H1 (cell line): ENCODE measurements around the gene APH1B. TPM values are rescaled to one million over a fixed set of nuclear protein-coding genes. Genes with fewer than 3 reads are reported as not detected.
"Not testable (repeated sequence)": the region's sequence is repeated elsewhere in the genome, so short reads cannot be mapped to it uniquely, and the experiment has no call there.

Experiments used
- CTCF ChIA-PET: fragments of 300-600 bp; sonication (Branson Sonifier 250); formaldehyde crosslinking; loops from one replicate; lab custom pipeline; 2021; ENCODE audit not compliant: partially characterized antibody; lab: Charles Lee
- POLR2A ChIA-PET: fragments of 300-600 bp; sonication (Branson Sonifier 250); formaldehyde crosslinking; loops from one replicate; lab custom pipeline; 2021; ENCODE audit warnings: inconsistent platforms; ENCODE audit not compliant: partially characterized antibody; lab: Charles Lee
- DNase-seq, 2 experiments: peaks; one replicate each; pipeline versions ENCODE4 v3.0.0 to v3.0.0-alpha.2; 2010 to 2022; ENCODE audit warnings: low spot score in 2 of 2, low read depth in 1 of 2, mixed read lengths in 1 of 2
- FAIRE-seq: peaks from 2 replicates; lab custom pipeline; 2011; peaks lifted over from hg19 to GRCh38; lab: Jason Lieb, UNC
- H2AFZ ChIP-seq: 2 replicates; pipeline ENCODE4 v1.8.1; 2012; ENCODE audit warnings: low read length, inconsistent platforms
- H2AK5ac ChIP-seq: 2 replicates; pipeline ENCODE4 v1.6.1; 2013; ENCODE audit warnings: low read depth, low read length
- H2BK120ac ChIP-seq: replicated peaks from 2 replicates; pipeline ENCODE3; 2013; ENCODE audit warnings: low read depth, low read length, inconsistent platforms
- H2BK12ac ChIP-seq: 2 replicates; pipeline ENCODE4 v1.6.1; 2013; ENCODE audit warnings: low read depth, low read length
- H2BK15ac ChIP-seq: 2 replicates; pipeline ENCODE4 v1.6.1; 2013; ENCODE audit warnings: low read length
- H2BK20ac ChIP-seq: 2 replicates; pipeline ENCODE4 v1.6.1; 2013; ENCODE audit warnings: low read length
- H2BK5ac ChIP-seq: 2 replicates; pipeline ENCODE4 v1.6.1; 2013; ENCODE audit warnings: low read depth, low read length
- H3K14ac ChIP-seq: 2 replicates; pipeline ENCODE4 v1.6.1; 2013; ENCODE audit warnings: inconsistent platforms; ENCODE audit not compliant: insufficient read length
- H3K18ac ChIP-seq: 2 replicates; pipeline ENCODE4 v1.6.1; 2013; ENCODE audit warnings: low read length; ENCODE audit errors: extremely low read depth
- H3K23ac ChIP-seq: 2 replicates; pipeline ENCODE4 v1.6.1; 2013; ENCODE audit warnings: inconsistent platforms; ENCODE audit not compliant: insufficient read length
- H3K23me2 ChIP-seq: 2 replicates; pipeline ENCODE4 v1.6.1; 2013; ENCODE audit warnings: low read depth, low read length
- H3K27ac ChIP-seq: 2 replicates; pipeline ENCODE4 v1.6.1; 2011; ENCODE audit warnings: low read depth, low read length, inconsistent platforms
- H3K27me3 ChIP-seq, 4 experiments: replicated peaks in 1 of 4; 1 replicate in 1 of 4; 2 replicates in 3 of 4; pipeline versions ENCODE4 v1.6.1 to v1.8.1; 2011 to 2013; ENCODE audit warnings: low read length in 3 of 4, mild to moderate bottlenecking in 3 of 4, inconsistent platforms in 2 of 4, mixed read lengths in 2 of 4, moderate library complexity in 1 of 4; ENCODE audit not compliant: control insufficient read depth in 3 of 4, insufficient read depth in 3 of 4; ENCODE audit errors: extremely low read depth in 1 of 4
- H3K36me3 ChIP-seq, 4 experiments: 2 replicates each; pipeline versions ENCODE4 v1.6.1 to v1.8.1; 2011 to 2013; ENCODE audit warnings: mild to moderate bottlenecking in 4 of 4, low read length in 3 of 4, moderate library complexity in 2 of 4, control low read depth in 1 of 4, inconsistent platforms in 1 of 4; ENCODE audit not compliant: insufficient read depth in 4 of 4, control insufficient read depth in 2 of 4
- H3K4ac ChIP-seq: replicated peaks from 2 replicates; pipeline ENCODE3; 2013; ENCODE audit warnings: low read length, low read depth, mixed read lengths, inconsistent platforms; ENCODE audit not compliant: insufficient read length
- H3K4me1 ChIP-seq, 4 experiments: replicated peaks in 1 of 4; 1 replicate in 1 of 4; 2 replicates in 3 of 4; pipeline versions ENCODE4 v1.6.1 to v1.8.1; 2011 to 2013; ENCODE audit warnings: low read length in 3 of 4, inconsistent platforms in 2 of 4, mixed read lengths in 1 of 4; ENCODE audit not compliant: insufficient read depth in 4 of 4, control insufficient read depth in 3 of 4
- H3K4me2 ChIP-seq, 2 experiments: 2 replicates each; pipeline versions ENCODE4 v1.6.1 to v1.8.1; 2011 to 2013; ENCODE audit warnings: low read depth in 2 of 2, low read length in 2 of 2, control low read depth in 1 of 2, inconsistent platforms in 1 of 2, mild to moderate bottlenecking in 1 of 2; ENCODE audit not compliant: insufficient read depth in 1 of 2
- H3K4me3 ChIP-seq, 4 experiments: fragments of 200-600, 300-600 bp in 1 of 4; sonication (generic), shearing (Covaris generic), sonication (Bioruptor Twin) in 1 of 4; 2 replicates each; pipeline versions ENCODE4 v1.5.1 to v1.8.1; 2011 to 2016; ENCODE audit warnings: low read length in 4 of 4, low read depth in 3 of 4, control low read depth in 2 of 4, inconsistent platforms in 2 of 4, mild to moderate bottlenecking in 2 of 4, mixed read lengths in 1 of 4, moderate library complexity in 1 of 4; ENCODE audit not compliant: insufficient read depth in 2 of 4; ENCODE audit errors: extremely low read depth in 1 of 4
- H3K56ac ChIP-seq: replicated peaks from 2 replicates; pipeline ENCODE3; 2013; ENCODE audit warnings: low read depth, mild to moderate bottlenecking, mixed read lengths, low read length, inconsistent platforms; ENCODE audit not compliant: insufficient read length
- H3K79me1 ChIP-seq: 2 replicates; pipeline ENCODE4 v1.6.1; 2013; ENCODE audit warnings: low read depth, low read length, control low read depth
- H3K79me2 ChIP-seq, 2 experiments: 2 replicates each; pipeline versions ENCODE4 v1.6.1 to v1.8.1; 2012 to 2013; ENCODE audit warnings: low read length in 2 of 2, mild to moderate bottlenecking in 2 of 2, inconsistent platforms in 1 of 2; ENCODE audit not compliant: insufficient read depth in 2 of 2, control insufficient read depth in 1 of 2
- H3K9ac ChIP-seq, 4 experiments: replicated peaks in 1 of 4; 1 replicate in 1 of 4; 2 replicates in 3 of 4; pipeline versions ENCODE4 v1.6.1 to v1.8.1; 2011 to 2013; ENCODE audit warnings: low read depth in 3 of 4, low read length in 3 of 4, control low read depth in 2 of 4, mild to moderate bottlenecking in 2 of 4, moderate library complexity in 2 of 4, inconsistent platforms in 1 of 4; ENCODE audit errors: extremely low read depth in 1 of 4
- H3K9me3 ChIP-seq, 2 experiments: 2 replicates each; pipeline versions ENCODE4 v1.6.1 to v1.8.1; 2012 to 2013; ENCODE audit warnings: mild to moderate bottlenecking in 2 of 2, moderate library complexity in 2 of 2, control low read depth in 1 of 2, inconsistent platforms in 1 of 2, low read depth in 1 of 2, low read length in 1 of 2, mixed read lengths in 1 of 2; ENCODE audit not compliant: insufficient read depth in 2 of 2
- H4K20me1 ChIP-seq, 2 experiments: replicated peaks in 1 of 2; 2 replicates each; pipeline versions ENCODE3 to v1.8.1; 2011 to 2013; ENCODE audit warnings: inconsistent platforms in 2 of 2, low read length in 2 of 2, mild to moderate bottlenecking in 1 of 2; ENCODE audit not compliant: insufficient read depth in 2 of 2, control insufficient read depth in 1 of 2
- H4K5ac ChIP-seq: 2 replicates; pipeline ENCODE4 v1.6.1; 2013; ENCODE audit warnings: low read length, low read depth, mixed read lengths, inconsistent platforms; ENCODE audit not compliant: insufficient read length
- H4K8ac ChIP-seq: 2 replicates; pipeline ENCODE4 v1.8.0; 2013; ENCODE audit warnings: mild to moderate bottlenecking, moderate library complexity, low read length, inconsistent platforms; ENCODE audit not compliant: insufficient read depth; ENCODE audit errors: extremely low read depth
- H4K91ac ChIP-seq: replicated peaks from 2 replicates; pipeline ENCODE3; 2013; ENCODE audit warnings: low read length, mixed read lengths, inconsistent platforms; ENCODE audit not compliant: insufficient read length
- FOSL1 ChIP-seq: IDR thresholded peaks from 2 replicates; pipeline ENCODE4 v1.6.1; 2011; ENCODE audit warnings: mild to moderate bottlenecking, low read depth, low read length, moderate library complexity; ENCODE audit not compliant: insufficient read depth
- GABPA ChIP-seq: IDR thresholded peaks from 2 replicates; pipeline ENCODE4 v1.6.1; 2011; ENCODE audit warnings: mild to moderate bottlenecking, low read length, moderate library complexity, borderline replicate concordance; ENCODE audit not compliant: insufficient read depth
- SP4 ChIP-seq: IDR thresholded peaks from 2 replicates; pipeline ENCODE4 v1.6.1; 2012; ENCODE audit warnings: low read length, inconsistent platforms
- SUZ12 ChIP-seq: fragments of 200-600 bp; sonication (generic); IDR thresholded peaks from 2 replicates; pipeline ENCODE4 v1.6.1; 2012; ENCODE audit warnings: mild to moderate bottlenecking, inconsistent platforms, low read length, moderate library complexity, mixed read lengths
- TEAD4 ChIP-seq: IDR thresholded peaks from 2 replicates; pipeline ENCODE4 v1.6.1; 2012; ENCODE audit warnings: low read depth, low read length, inconsistent platforms, mixed read lengths
- USF2 ChIP-seq: IDR thresholded peaks from 2 replicates; pipeline ENCODE4 v1.6.1; 2011; ENCODE audit warnings: low read length, improper control_type of control experiment
- WGBS, 2 experiments: shearing (Covaris generic) in 1 of 2; methylation state at CpG; one replicate each; pipeline versions ENCODE4 v1.1.6 to v1.1.7; 2013 to 2015; ENCODE audit warnings: low lambda C conversion rate in 2 of 2, mixed read lengths in 2 of 2, inconsistent platforms in 1 of 2, low coverage in 1 of 2, missing lambda C conversion rate in 1 of 2; ENCODE audit not compliant: insufficient replicate concordance in 2 of 2, insufficient coverage in 1 of 2, insufficient read length in 1 of 2; ENCODE audit errors: extremely low coverage in 1 of 2, missing lambda C conversion rate in 1 of 2; 5-methylcytosine and 5-hydroxymethylcytosine counted together
- polyA plus RNA-seq, 7 experiments: library from polyadenylated mRNA; depleted of rRNA in 3 of 7; stranded (reverse) in 5 of 7; unstranded in 2 of 7; fragments of >200 nt in 5 of 7; fragments of 200-250 nt in 2 of 7; gene quantifications; 1 replicate in 5 of 7; 2 replicates in 1 of 7; 4 replicates in 1 of 7; pipeline versions ENCODE4 v1.2.1 to v1.2.3, GENCODE V29; 2011 to 2013; ENCODE audit warnings: missing spikeins in 2 of 7, mixed read lengths in 2 of 7
- total RNA-seq: library from RNA; stranded (reverse); fragmentation: NEBNext Ultra II Directional; extraction: Animal tissue kit (Norgen Biotek cat#: 25700); gene quantifications from 2 replicates; pipeline ENCODE4 v1.2.1, GENCODE V29; 2021

Gene APH1B
- total and polyA plus RNA-seq, 2 of the 8 experiments (the other 6 are each of a cell fraction or from before 2014, with no cell fraction given), result 11.5 to 22.9 TPM

GRCh38 chr15:63319065-63319464 lies 41.7 kb downstream of the APH1B start (continued):
- TF ChIP-seq FOSL1, result no peak
- TF ChIP-seq USF2, result no peak
- TF ChIP-seq SP4, result no peak
- TF ChIP-seq SUZ12, result no peak
- TF ChIP-seq TEAD4, result no peak
- no peak for TF ChIP-seq GABPA

- FAIRE-seq, H3K9ac ChIP-seq, H3K4me3 ChIP-seq, H3K23ac ChIP-seq, H3K79me1 ChIP-seq, H3K27me3 ChIP-seq, H3K9me3 ChIP-seq, H3K23me2 ChIP-seq, H2BK120ac ChIP-seq, H4K8ac ChIP-seq, H3K56ac ChIP-seq, H2BK15ac ChIP-seq, H3K4me2 ChIP-seq, H2AK5ac ChIP-seq, H4K5ac ChIP-seq, DNase-seq, H3K27ac ChIP-seq, H2AFZ ChIP-seq, H4K20me1 ChIP-seq, H3K36me3 ChIP-seq, H3K14ac ChIP-seq, H4K91ac ChIP-seq, H3K4ac ChIP-seq, H2BK20ac ChIP-seq, POLR2A ChIA-PET, H2BK12ac ChIP-seq, H3K79me2 ChIP-seq, H2BK5ac ChIP-seq, H3K18ac ChIP-seq: not testable (repeated sequence)
- CTCF ChIA-PET, result interaction anchor here (0.6 to 0.9 kb wide), 2 partner anchors 12 to 221 kb away, joined by 3 read pairs; no protein-coding TSS in a partner anchor
- WGBS, 2 experiments, result 91% methylated on average over 8 of the region's 10 CpGs; no CpG with 5 or more reads in 1 of the 2 experiments
- peaks cover 0 to 12% (median 4%) of the 10 kb centered on the region in 4 experiments for H3K4me1 ChIP-seq
These were observed 43.0 kb downstream of the APH1B start for GRCh38 chr15:63320446-63320845.
